A549 (cell line): ENCODE measurements around the gene CLEC16A. TPM values are rescaled to one million over a fixed set of nuclear protein-coding genes. Genes with fewer than 3 reads are reported as not detected.

Experiments
- ATAC-seq, 2 experiments: fragments of 200-7000 bp in 1 of 2; fragments of >200 bp in 1 of 2; cut with Nextera tagmentation in 1 of 2; cut with Tn5 transposase in 1 of 2; 3 replicates each; pipeline versions ENCODE4 v1.8.0 to v1.9.1; 2018 to 2020; ENCODE audit warnings: mild to moderate bottlenecking in 1 of 2, moderate library complexity in 1 of 2
- CTCF ChIA-PET: fragments of 300-600 bp; sonication (Branson Sonifier 250); formaldehyde crosslinking; extraction: SDS; loops from one replicate; lab custom pipeline; 2021; ENCODE audit warnings: antibody characterized with exemption, inconsistent platforms; lab: Yijun Ruan, JAX
- POLR2A ChIA-PET: fragments of 350-600 bp; formaldehyde crosslinking; extraction: SDS; loops from one replicate; lab custom pipeline; 2021; ENCODE audit warnings: antibody characterized with exemption, inconsistent platforms; lab: Yijun Ruan, JAX
- DNase-seq, 2 experiments: peaks; one replicate each; pipeline versions ENCODE4 v3.0.0 to v3.0.0-alpha.2; 2011 to 2016; ENCODE audit warnings: low read depth in 1 of 2, low spot score in 1 of 2
- FAIRE-seq: peaks from 2 replicates; lab custom pipeline; 2011; peaks lifted over from hg19 to GRCh38; lab: Jason Lieb, UNC
- H3K27ac ChIP-seq, 2 experiments: fragments of >200 bp; sonication (Bioruptor Twin); formaldehyde crosslinking; 3 replicates each; pipeline ENCODE4 v1.5.1; 2016 to 2017
- H3K4me1 ChIP-seq: fragments of >200 bp; sonication (Bioruptor Twin); formaldehyde crosslinking; 3 replicates; pipeline ENCODE4 v1.6.1; 2016
- H3K4me2 ChIP-seq: fragments of >200 bp; sonication (Bioruptor Twin); formaldehyde crosslinking; 3 replicates; pipeline ENCODE4 v1.6.1; 2016
- H3K4me3 ChIP-seq: fragments of >200 bp; sonication (Bioruptor Twin); formaldehyde crosslinking; 3 replicates; pipeline ENCODE4 v1.5.1; 2016
- H3K9me3 ChIP-seq: fragments of >200 bp; sonication (Bioruptor Twin); formaldehyde crosslinking; 3 replicates; pipeline ENCODE4 v1.6.1; 2016
- CBX8 ChIP-seq: fragments of 200-600 bp; sonication (generic); IDR thresholded peaks from 2 replicates; pipeline ENCODE4 v1.6.1; 2016
- CHD2 ChIP-seq: fragments of 150-350 bp; IDR thresholded peaks from 2 replicates; pipeline ENCODE4 v1.6.1; 2014; ENCODE audit warnings: low read length; ENCODE audit not compliant: partially characterized antibody
- CHD4 ChIP-seq: fragments of 200-600 bp; sonication (generic); IDR thresholded peaks from 2 replicates; pipeline ENCODE4 v1.6.1; 2016; ENCODE audit warnings: antibody characterized with exemption, mild to moderate bottlenecking, borderline replicate concordance
- EHF ChIP-seq: fragments of 250-450 bp; sonication (Bioruptor Pico); IDR thresholded peaks from 2 replicates; pipeline ENCODE4 v1.5.0; 2020; ENCODE audit warnings: mild to moderate bottlenecking
- ESRRA ChIP-seq: fragments of 150-350 bp; IDR thresholded peaks from 2 replicates; pipeline ENCODE4 v1.6.1; 2014; ENCODE audit warnings: mild to moderate bottlenecking, low read length, borderline replicate concordance
- FOSB ChIP-seq: fragments of 250-450 bp; sonication (Bioruptor Pico); IDR thresholded peaks from 2 replicates; pipeline ENCODE4 v1.5.0; 2020; ENCODE audit warnings: mild to moderate bottlenecking, moderate library complexity
- HDAC2 ChIP-seq: fragments of 200-600 bp; sonication (generic); IDR thresholded peaks from 2 replicates; pipeline ENCODE4 v1.6.1; 2016
- HEYL ChIP-seq: fragments of 250-450 bp; sonication (Bioruptor Pico); IDR thresholded peaks from 2 replicates; pipeline ENCODE4 v1.8.0; 2021; ENCODE audit warnings: mild to moderate bottlenecking, moderate library complexity
- HOXA7 ChIP-seq: fragments of 250-450 bp; sonication (Bioruptor Pico); IDR thresholded peaks from 2 replicates; pipeline ENCODE4 v1.5.0; 2020; ENCODE audit warnings: mild to moderate bottlenecking, moderate library complexity
- JUNB ChIP-seq: fragments of >200 bp; sonication (Bioruptor Twin); formaldehyde crosslinking; IDR thresholded peaks from 2 replicates; pipeline ENCODE4 v1.6.1; 2016
- MAZ ChIP-seq: fragments of 150-350 bp; IDR thresholded peaks from 2 replicates; pipeline ENCODE4 v1.6.1; 2014; ENCODE audit warnings: antibody characterized with exemption, low read depth, low read length, borderline replicate concordance
- MYC ChIP-seq: IDR thresholded peaks from 2 replicates; pipeline ENCODE4 v1.6.1; 2012; ENCODE audit warnings: mild to moderate bottlenecking, inconsistent platforms, low read length, improper control_type of control experiment, borderline replicate concordance
- NR3C1 ChIP-seq: fragments of >200 bp; sonication (Bioruptor Twin); formaldehyde crosslinking; IDR thresholded peaks from 3 replicates; pipeline ENCODE4 v1.6.1; 2017
- RFX5 ChIP-seq: fragments of 450-650 bp; IDR thresholded peaks from 2 replicates; pipeline ENCODE4 v1.7.1; 2014; ENCODE audit warnings: antibody characterized with exemption, mild to moderate bottlenecking, moderate library complexity
- RNF2 ChIP-seq: fragments of 200-600 bp; sonication (generic); IDR thresholded peaks from 2 replicates; pipeline ENCODE4 v1.6.1; 2016; ENCODE audit warnings: low read depth, mild to moderate bottlenecking, antibody characterized with exemption, moderate library complexity, borderline replicate concordance
- SMC3 ChIP-seq: fragments of >200 bp; sonication (Bioruptor Twin); formaldehyde crosslinking; IDR thresholded peaks from 3 replicates; pipeline ENCODE4 v1.6.1; 2018; ENCODE audit warnings: inconsistent platforms
- SREBF2 ChIP-seq: fragments of 450-650 bp; IDR thresholded peaks from 2 replicates; pipeline ENCODE4 v1.6.1; 2014; ENCODE audit warnings: mild to moderate bottlenecking, moderate library complexity
- ZC3H11A ChIP-seq: fragments of 450-650 bp; IDR thresholded peaks from 2 replicates; pipeline ENCODE4 v1.6.1; 2014; ENCODE audit warnings: antibody characterized with exemption, mild to moderate bottlenecking
- WGBS: methylation state at CpG from one replicate; pipeline ENCODE4 v1.1.6; 2017; ENCODE audit errors: missing lambda C conversion rate; 5-methylcytosine and 5-hydroxymethylcytosine counted together
- polyA plus RNA-seq, 4 experiments: library from polyadenylated mRNA; depleted of rRNA in 3 of 4; stranded (reverse); fragments of >200 nt; fragmentation: RNase III in 1 of 4; extraction: RNeasy Plus Mini Kit Qiagen cat#74134 plus additional on column Dnase treatment in 1 of 4; gene quantifications; 2 replicates in 3 of 4; 3 replicates in 1 of 4; pipeline ENCODE4 v1.2.3, GENCODE V29; 2011 to 2017
- TF ChIP-seq, protein P1 (sequence below): fragments of 250-450 bp; sonication (Bioruptor Pico); IDR thresholded peaks from 2 replicates; pipeline ENCODE4 v1.5.0; 2020; ENCODE audit warnings: low read depth, mild to moderate bottlenecking, moderate library complexity
- TF ChIP-seq, protein P2 (sequence below): IDR thresholded peaks from 2 replicates; pipeline ENCODE4 v1.6.1; 2012; ENCODE audit warnings: low read depth, borderline replicate concordance
- TF ChIP-seq, protein P3 (sequence below): fragments of >200 bp; sonication (Bioruptor Twin); formaldehyde crosslinking; IDR thresholded peaks from 3 replicates; pipeline ENCODE4 v1.6.1; 2016
- TF ChIP-seq, protein P4 (sequence below): fragments of 200-600 bp; sonication (generic); IDR thresholded peaks from 2 replicates; pipeline ENCODE4 v1.6.1; 2016; ENCODE audit warnings: antibody characterized with exemption, mild to moderate bottlenecking, moderate library complexity
- TF ChIP-seq, protein P5 (sequence below): fragments of >200 bp; sonication (Bioruptor Twin); formaldehyde crosslinking; IDR thresholded peaks from 3 replicates; pipeline ENCODE4 v1.5.1; 2016

The CLEC16A gene
- polyA plus RNA-seq, 2 of the 4 experiments (the other 2 are of a cell fraction) = 8.3 to 10.4 TPM

DNA sequence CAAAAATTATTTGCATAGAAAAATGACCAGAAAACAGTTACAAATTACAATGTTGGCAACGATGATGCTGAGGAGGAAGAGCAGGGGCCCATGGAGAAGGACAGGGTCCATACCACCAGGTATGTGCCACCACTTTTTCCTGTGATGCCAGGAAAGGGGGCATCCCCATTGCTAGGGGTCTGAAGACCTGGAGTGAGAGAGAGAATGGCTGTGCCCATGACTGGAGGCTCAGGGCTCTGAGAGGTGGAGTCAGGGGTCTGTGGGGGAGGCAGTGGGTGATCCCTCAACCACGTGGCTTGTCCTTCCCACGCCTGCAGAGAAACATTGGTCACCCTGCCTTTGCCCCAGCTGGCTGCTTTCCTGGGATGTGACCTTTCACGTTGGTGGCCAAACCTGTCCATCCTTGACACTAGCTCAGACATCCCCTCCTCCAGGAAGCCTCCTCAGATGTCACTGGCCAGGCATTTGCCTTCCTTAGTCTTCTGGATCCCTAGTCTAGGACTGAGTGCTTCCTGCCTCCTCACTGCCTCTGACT, 260.2 kb downstream of the CLEC16A start (continued):
- TF ChIP-seq RNF2 = no peak
- TF ChIP-seq MYC = no peak
- TF ChIP-seq HDAC2 = no peak
- no peak for TF ChIP-seq RFX5
- TF ChIP-seq, protein P1, sequence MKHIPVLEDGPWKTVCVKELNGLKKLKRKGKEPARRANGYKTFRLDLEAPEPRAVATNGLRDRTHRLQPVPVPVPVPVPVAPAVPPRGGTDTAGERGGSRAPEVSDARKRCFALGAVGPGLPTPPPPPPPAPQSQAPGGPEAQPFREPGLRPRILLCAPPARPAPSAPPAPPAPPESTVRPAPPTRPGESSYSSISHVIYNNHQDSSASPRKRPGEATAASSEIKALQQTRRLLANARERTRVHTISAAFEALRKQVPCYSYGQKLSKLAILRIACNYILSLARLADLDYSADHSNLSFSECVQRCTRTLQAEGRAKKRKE = no peak
- TF ChIP-seq SMC3 = no peak
- TF ChIP-seq ZC3H11A = no peak

DNA sequence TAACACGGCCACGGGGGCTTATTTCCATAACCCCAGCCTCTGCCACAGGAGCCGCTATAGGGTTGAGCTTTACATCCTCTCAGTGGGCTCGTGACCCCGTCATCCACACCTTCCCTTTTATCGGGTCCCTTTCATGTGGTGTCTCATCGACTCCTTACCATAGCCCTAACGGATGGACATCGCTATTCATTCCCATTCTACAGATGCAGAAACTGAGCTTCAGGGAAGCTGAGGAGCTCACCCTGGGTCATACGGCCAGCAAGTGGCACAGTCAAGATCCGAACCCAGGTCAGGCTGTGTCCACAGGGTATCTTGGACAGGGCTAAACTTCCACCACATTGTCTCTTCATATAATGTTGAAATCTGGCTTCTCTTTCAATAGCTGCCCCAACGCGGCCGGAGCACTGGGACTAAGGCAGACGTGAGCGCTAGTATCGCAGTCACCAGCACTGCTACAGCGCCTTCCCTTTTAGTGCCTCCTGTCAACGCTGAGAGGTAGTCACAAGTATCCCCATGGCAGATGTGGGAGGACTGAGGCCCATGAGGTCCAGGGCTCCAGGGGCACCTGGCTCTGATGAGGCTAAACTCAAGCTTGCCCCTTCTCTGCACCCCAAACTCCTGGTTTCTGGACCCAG, 260.8 kb downstream of the CLEC16A start:
- CTCF ChIA-PET = interaction anchor here (0.9 to 1.7 kb wide), 6 partner anchors 13 to 242 kb away, joined by 3 to 8 read pairs (median 4); no protein-coding TSS in a partner anchor
- H3K4me3 ChIP-seq = no peak overlapping the region

DNA sequence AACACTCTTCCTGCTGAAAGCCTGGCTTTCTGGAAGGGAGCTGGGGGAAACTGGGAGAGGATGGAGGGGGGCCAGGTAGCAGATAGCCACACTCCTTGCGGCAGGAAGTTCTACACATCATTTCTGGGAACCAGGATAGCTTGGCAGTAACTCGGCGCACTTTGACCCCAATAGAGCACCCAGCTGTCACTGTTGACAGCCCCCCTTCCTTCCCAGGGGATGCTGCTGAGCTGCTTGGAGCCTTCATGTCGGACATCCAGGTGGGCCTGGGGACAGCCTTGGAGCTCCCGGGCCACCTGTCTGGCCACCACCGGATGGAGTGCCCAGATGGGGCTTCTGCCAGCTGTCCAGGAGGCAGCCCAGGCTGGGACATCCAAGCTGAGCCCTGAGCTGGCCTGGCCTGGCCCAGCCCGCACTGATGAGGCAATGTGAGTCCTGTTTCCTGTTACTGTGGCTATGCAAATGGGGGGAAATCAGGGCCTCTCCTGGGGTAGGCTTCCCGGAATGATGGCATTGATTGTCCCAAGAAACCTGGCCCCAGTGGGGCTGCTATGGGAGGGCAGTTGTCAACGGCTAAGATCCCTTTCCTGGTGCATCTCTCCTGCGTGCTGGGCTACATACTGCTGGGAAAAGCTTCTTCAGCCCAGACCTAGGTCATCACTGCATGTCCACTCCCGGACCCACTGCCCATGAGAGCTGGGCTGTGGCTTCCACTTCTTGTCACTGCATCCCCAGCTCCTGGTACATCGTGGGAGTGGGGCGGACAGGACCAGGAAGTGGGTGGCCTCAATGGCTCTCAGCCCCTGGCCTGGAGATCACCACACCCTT, 261.6 kb downstream of the CLEC16A start:
- no peak overlapping the region for H3K4me2 ChIP-seq
- CTCF ChIA-PET = interaction anchor here (0.7 to 1.7 kb wide), 9 partner anchors 12 to 242 kb away, joined by 3 to 8 read pairs (median 4); no protein-coding TSS in a partner anchor
- FAIRE-seq (no peak), DNase-seq (no peak), ATAC-seq (peak; percentile 30 to 42; a peak in 4 of 6 replicates)
- TF ChIP-seq HEYL (CRISPR knock-in tag) (no peak), CBX8 (no peak), HOXA7 (CRISPR knock-in tag) (no peak), SMC3 (no peak), JUNB (no peak), FOSB (CRISPR knock-in tag) (no peak), CHD4 (no peak), CHD2 (no peak), EHF (no peak), MAZ (no peak), SREBF2 (no peak), NR3C1 (no peak)
- TF ChIP-seq, protein P2, sequence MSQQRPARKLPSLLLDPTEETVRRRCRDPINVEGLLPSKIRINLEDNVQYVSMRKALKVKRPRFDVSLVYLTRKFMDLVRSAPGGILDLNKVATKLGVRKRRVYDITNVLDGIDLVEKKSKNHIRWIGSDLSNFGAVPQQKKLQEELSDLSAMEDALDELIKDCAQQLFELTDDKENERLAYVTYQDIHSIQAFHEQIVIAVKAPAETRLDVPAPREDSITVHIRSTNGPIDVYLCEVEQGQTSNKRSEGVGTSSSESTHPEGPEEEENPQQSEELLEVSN = no peak
- TF ChIP-seq, protein P3, sequence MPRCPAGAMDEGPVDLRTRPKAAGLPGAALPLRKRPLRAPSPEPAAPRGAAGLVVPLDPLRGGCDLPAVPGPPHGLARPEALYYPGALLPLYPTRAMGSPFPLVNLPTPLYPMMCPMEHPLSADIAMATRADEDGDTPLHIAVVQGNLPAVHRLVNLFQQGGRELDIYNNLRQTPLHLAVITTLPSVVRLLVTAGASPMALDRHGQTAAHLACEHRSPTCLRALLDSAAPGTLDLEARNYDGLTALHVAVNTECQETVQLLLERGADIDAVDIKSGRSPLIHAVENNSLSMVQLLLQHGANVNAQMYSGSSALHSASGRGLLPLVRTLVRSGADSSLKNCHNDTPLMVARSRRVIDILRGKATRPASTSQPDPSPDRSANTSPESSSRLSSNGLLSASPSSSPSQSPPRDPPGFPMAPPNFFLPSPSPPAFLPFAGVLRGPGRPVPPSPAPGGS = no peak
- TF ChIP-seq, protein P4, sequence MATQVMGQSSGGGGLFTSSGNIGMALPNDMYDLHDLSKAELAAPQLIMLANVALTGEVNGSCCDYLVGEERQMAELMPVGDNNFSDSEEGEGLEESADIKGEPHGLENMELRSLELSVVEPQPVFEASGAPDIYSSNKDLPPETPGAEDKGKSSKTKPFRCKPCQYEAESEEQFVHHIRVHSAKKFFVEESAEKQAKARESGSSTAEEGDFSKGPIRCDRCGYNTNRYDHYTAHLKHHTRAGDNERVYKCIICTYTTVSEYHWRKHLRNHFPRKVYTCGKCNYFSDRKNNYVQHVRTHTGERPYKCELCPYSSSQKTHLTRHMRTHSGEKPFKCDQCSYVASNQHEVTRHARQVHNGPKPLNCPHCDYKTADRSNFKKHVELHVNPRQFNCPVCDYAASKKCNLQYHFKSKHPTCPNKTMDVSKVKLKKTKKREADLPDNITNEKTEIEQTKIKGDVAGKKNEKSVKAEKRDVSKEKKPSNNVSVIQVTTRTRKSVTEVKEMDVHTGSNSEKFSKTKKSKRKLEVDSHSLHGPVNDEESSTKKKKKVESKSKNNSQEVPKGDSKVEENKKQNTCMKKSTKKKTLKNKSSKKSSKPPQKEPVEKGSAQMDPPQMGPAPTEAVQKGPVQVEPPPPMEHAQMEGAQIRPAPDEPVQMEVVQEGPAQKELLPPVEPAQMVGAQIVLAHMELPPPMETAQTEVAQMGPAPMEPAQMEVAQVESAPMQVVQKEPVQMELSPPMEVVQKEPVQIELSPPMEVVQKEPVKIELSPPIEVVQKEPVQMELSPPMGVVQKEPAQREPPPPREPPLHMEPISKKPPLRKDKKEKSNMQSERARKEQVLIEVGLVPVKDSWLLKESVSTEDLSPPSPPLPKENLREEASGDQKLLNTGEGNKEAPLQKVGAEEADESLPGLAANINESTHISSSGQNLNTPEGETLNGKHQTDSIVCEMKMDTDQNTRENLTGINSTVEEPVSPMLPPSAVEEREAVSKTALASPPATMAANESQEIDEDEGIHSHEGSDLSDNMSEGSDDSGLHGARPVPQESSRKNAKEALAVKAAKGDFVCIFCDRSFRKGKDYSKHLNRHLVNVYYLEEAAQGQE = no peak
- TF ChIP-seq, protein P5, sequence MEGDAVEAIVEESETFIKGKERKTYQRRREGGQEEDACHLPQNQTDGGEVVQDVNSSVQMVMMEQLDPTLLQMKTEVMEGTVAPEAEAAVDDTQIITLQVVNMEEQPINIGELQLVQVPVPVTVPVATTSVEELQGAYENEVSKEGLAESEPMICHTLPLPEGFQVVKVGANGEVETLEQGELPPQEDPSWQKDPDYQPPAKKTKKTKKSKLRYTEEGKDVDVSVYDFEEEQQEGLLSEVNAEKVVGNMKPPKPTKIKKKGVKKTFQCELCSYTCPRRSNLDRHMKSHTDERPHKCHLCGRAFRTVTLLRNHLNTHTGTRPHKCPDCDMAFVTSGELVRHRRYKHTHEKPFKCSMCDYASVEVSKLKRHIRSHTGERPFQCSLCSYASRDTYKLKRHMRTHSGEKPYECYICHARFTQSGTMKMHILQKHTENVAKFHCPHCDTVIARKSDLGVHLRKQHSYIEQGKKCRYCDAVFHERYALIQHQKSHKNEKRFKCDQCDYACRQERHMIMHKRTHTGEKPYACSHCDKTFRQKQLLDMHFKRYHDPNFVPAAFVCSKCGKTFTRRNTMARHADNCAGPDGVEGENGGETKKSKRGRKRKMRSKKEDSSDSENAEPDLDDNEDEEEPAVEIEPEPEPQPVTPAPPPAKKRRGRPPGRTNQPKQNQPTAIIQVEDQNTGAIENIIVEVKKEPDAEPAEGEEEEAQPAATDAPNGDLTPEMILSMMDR = no peak
- H3K4me3 ChIP-seq = no peak overlapping the region
- POLR2A ChIA-PET = interaction anchor here (0.6 kb wide), 1 partner anchor 8 kb away, joined by 5 read pairs; no protein-coding TSS in a partner anchor
- H3K9me3 ChIP-seq = peaks cover 11% of the 10 kb centered on the region
- no peak overlapping the region for H3K27ac ChIP-seq
- WGBS = 56% methylated on average over 8 of the region's 13 CpGs
- H3K4me1 ChIP-seq = peaks cover 15% of the 10 kb centered on the region

More for the DNA sequence above, 260.8 kb downstream of the CLEC16A start:
- Histone ChIP-seq H3K9me3 (peaks cover 11% of the 10 kb centered on the region), H3K27ac (no peak overlapping the region)
- POLR2A ChIA-PET = interaction anchor here (0.6 kb wide), 1 partner anchor 9 kb away, joined by 5 read pairs; no protein-coding TSS in a partner anchor
- TF ChIP-seq ESRRA = no peak
- no peak for TF ChIP-seq RFX5
- TF ChIP-seq, all 56 proteins: peak for 0
- WGBS = 86% methylated on average over 19 of the region's 19 CpGs
- DNase-seq (no peak), FAIRE-seq (no peak), ATAC-seq (no peak)
- Histone ChIP-seq H3K4me1 (peaks cover 15% of the 10 kb centered on the region), H3K4me2 (no peak overlapping the region)
